GM12891 (cell line): ENCODE data around the gene MAP3K13.
"Not testable (repeated sequence)": the region's sequence is repeated elsewhere in the genome, so short reads cannot be mapped to it uniquely, and the experiment has no call there.

Source experiments
- POLR2A ChIP-seq: IDR thresholded peaks from 2 replicates; pipeline ENCODE4 v1.6.1; 2011; ENCODE audit warnings: low read depth, low read length, control low read depth
- TAF1 ChIP-seq: IDR thresholded peaks from 2 replicates; pipeline ENCODE4 v1.6.1; 2011; ENCODE audit warnings: low read depth, low read length, control low read depth

DNA sequence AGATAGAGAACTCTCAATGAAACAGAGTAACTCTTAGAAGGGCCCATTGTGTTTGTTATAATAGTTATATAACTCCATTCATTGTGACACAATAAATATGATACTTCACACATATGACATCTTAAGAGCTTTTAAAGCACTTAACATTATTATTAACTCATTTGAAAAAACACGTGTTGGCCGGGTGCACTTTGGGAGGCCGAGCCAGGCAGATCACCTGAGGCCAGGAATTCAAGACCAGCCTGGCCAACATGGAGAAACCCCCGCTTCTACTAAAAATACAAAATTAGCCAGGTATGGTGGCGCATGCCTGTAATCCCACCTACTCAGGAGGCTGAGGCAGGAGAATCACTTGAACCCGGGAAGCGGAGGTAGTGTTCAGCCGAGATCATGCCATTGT lies 88.5 kb downstream of the MAP3K13 start:
- not testable (repeated sequence) for TF ChIP-seq TAF1, POLR2A
